ENCODE measurements around the gene MISP3. TPM values are rescaled to one million over a fixed set of nuclear protein-coding genes. Genes with fewer than 3 reads are reported as not detected.

The MISP3 gene
- total RNA-seq, 2 donors from 2014 or later, result 12.4 to 17.2 TPM

DNA sequence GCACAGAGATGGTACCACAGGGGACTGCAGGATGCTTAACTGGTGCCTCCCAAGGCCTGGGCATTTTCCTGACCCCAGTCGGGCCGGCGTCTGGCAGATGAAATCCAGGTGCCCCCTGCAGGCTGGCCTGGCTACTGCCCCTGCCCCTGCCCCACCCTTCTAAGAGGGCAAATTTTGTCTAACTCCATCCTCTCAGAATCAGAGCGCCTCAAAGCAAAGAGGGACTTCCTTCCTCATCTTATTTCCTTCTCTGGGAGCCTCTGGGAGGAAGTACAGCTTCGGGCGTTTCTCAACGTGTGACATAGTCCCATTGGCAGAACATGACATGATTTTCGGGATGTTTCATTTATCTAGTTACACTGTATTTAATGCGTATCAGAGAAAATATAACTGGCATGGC, 42.3 kb downstream of the MISP3 start:
- no peaks in the 10 kb centered on the region for H3K9me3 ChIP-seq
- intact Hi-C loops (cut with DNase I), result loop anchor here (5.0 kb wide), 1 partner anchor 43 kb away; the partner anchor contains the start of gene MISP3
- peaks cover 8% of the 10 kb centered on the region for H3K4me1 ChIP-seq (replicated peaks)
- no peak overlapping the region for H3K27ac ChIP-seq
- no peak overlapping the region for H3K4me3 ChIP-seq
- WGBS, result 46% methylated on average over 9 of the region's 9 CpGs
- no peaks in the 10 kb centered on the region for H3K36me3 ChIP-seq
- TF ChIP-seq, protein P1, sequence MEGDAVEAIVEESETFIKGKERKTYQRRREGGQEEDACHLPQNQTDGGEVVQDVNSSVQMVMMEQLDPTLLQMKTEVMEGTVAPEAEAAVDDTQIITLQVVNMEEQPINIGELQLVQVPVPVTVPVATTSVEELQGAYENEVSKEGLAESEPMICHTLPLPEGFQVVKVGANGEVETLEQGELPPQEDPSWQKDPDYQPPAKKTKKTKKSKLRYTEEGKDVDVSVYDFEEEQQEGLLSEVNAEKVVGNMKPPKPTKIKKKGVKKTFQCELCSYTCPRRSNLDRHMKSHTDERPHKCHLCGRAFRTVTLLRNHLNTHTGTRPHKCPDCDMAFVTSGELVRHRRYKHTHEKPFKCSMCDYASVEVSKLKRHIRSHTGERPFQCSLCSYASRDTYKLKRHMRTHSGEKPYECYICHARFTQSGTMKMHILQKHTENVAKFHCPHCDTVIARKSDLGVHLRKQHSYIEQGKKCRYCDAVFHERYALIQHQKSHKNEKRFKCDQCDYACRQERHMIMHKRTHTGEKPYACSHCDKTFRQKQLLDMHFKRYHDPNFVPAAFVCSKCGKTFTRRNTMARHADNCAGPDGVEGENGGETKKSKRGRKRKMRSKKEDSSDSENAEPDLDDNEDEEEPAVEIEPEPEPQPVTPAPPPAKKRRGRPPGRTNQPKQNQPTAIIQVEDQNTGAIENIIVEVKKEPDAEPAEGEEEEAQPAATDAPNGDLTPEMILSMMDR (IDR thresholded peaks at IDR 0.05), result peak in 3 of 4 experiments; percentile 15 to 46 (median 37)
- no peak for TF ChIP-seq POLR2A (IDR thresholded peaks at IDR 0.05)
- no peak for DNase-seq (ENCODE audit: low spot score)
- H3K27me3 ChIP-seq (replicated peaks; ENCODE audit: insufficient read depth), result no peaks in the 10 kb centered on the region

DNA sequence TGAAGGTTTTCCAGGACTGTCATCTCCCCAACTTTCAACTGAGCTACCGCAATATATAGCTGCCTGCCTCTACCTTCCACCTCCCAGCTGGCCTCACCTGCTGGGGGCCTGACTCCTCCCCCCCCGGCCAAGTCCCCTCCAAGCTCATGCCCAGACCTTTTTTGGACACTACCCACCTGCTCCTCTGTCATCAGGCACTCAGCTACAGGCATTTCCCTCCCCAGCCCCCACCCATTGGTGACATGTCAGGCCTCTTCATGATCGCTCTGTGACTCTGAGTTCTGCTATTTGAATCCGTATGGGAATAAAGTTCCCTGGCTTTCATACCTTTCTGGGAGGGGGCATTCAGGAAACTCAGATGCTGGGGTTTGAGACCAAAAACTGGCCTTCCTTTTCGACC, 43.2 kb downstream of the MISP3 start:
- no peak for DNase-seq (ENCODE audit: low spot score)
- Histone ChIP-seq H3K9me3 (no peaks in the 10 kb centered on the region), H3K4me1 (replicated peaks) (peaks cover 8% of the 10 kb centered on the region), H3K27me3 (replicated peaks; ENCODE audit: insufficient read depth) (no peaks in the 10 kb centered on the region), H3K4me3 (no peak overlapping the region), H3K27ac (no peak overlapping the region), H3K36me3 (no peaks in the 10 kb centered on the region)
- intact Hi-C loops (cut with DNase I), result loop anchor here (2.0 to 5.0 kb wide), 2 partner anchors 25 to 43 kb away; partner anchors contain the start of genes MISP3 and SAMD1
- WGBS, result 72% methylated on average over 5 of the region's 5 CpGs
- TF ChIP-seq POLR2A (IDR thresholded peaks at IDR 0.05), result no peak
- TF ChIP-seq, protein P1 (IDR thresholded peaks at IDR 0.05), result no peak
- no peak for TF ChIP-seq POLR2AphosphoS5 (IDR thresholded peaks at IDR 0.05)

DNA sequence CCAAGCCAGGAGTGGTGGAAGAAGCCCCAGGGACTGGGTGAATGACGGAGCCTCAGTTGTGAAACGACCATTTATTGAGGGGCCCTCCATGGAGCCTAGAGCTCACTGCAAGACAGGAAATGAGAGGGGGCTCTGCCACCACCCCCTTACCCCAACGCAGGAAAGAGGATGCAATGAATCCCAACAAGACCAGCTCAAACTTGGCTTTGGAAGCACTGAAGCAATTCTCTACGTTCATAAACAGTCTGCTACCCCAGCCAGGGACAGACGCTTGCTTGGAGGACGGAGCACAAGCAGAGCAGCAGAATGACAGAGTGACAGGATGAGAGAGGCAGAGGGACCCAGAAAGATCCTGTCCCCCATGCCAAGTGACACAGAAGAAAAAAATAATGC, 43.9 kb downstream of the MISP3 start:
- TF ChIP-seq, protein P1 (IDR thresholded peaks at IDR 0.05), result no peak
- TF ChIP-seq POLR2A (IDR thresholded peaks at IDR 0.05) (no peak), POLR2AphosphoS5 (IDR thresholded peaks at IDR 0.05) (no peak)
- intact Hi-C loops (cut with DNase I), result loop anchor here (2.0 to 5.0 kb wide), 2 partner anchors 26 to 44 kb away; partner anchors contain the start of genes MISP3 and SAMD1
- no peaks in the 10 kb centered on the region for H3K27me3 ChIP-seq (replicated peaks; ENCODE audit: insufficient read depth)
- no peaks in the 10 kb centered on the region for H3K9me3 ChIP-seq
- H3K27ac ChIP-seq, result peak overlapping the region; percentile 64 to 69
- DNase-seq (ENCODE audit: low spot score), result no peak
- peak overlapping the region; percentile 77 to 84 for H3K4me3 ChIP-seq
- 5% methylated on average over 6 of the region's 6 CpGs for WGBS
- peaks cover 8% of the 10 kb centered on the region for H3K4me1 ChIP-seq (replicated peaks)
- H3K36me3 ChIP-seq, result no peaks in the 10 kb centered on the region

DNA sequence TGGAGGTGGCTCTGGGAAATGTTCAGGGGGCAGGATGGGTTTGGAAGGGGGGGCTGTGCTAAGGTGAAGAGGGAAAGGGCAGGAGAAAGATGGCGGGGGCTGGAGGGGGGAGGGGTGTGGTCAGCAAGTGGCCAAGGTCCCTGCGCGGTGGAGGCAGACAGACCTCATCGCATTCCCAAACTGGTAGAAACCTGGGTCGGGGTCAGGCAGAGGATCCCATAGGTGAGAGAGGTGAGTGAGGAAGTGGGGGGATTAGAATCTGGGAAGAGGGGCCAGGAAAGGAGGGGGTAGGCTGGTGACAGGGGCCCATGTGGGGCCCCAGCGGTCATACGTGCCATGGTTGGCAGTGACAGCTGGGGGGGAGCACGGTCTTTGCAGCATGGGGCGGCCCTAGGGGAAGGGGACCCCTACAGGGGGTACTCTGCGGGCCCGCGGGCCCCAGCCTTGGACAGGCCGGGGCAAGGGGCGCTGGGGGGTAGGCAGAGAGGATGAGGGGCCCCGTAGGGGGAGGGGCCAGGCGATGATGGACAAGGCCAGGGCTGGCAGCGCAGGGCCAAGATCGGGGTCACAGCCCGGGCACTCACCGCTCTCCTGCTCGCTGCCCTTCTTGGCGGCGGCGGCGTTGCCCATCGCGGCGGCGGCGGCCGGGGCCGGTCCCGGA, 44.5 kb downstream of the MISP3 start:
- Histone ChIP-seq H3K4me3 (peak overlapping the region; percentile 77 to 84), H3K4me1 (replicated peaks) (peaks cover 8% of the 10 kb centered on the region), H3K36me3 (no peaks in the 10 kb centered on the region), H3K9me3 (no peaks in the 10 kb centered on the region), H3K27me3 (replicated peaks; ENCODE audit: insufficient read depth) (no peaks in the 10 kb centered on the region), H3K27ac (peak overlapping the region; percentile 64 to 69)
- intact Hi-C loops (cut with DNase I), result loop anchor here (2.0 to 5.0 kb wide), 2 partner anchors 26 to 45 kb away; partner anchors contain the start of genes MISP3 and SAMD1
- TF ChIP-seq, protein P1 (IDR thresholded peaks at IDR 0.05), result no peak
- TF ChIP-seq POLR2A (IDR thresholded peaks at IDR 0.05) (no peak), POLR2AphosphoS5 (IDR thresholded peaks at IDR 0.05) (no peak)
- 0% methylated on average over 33 of the region's 33 CpGs for WGBS
- DNase-seq (ENCODE audit: low spot score), result no peak
